Thyroid gland (tissue), 4 donors: ENCODE data around the gene PKN1.

Source experiments
- CTCF ChIP-seq, 6 experiments: fragments of 200-600 bp in 3 of 6; fragments of 450-650 bp in 3 of 6; sonication (generic) in 3 of 6; IDR thresholded peaks; one replicate each; pipeline ENCODE4 v1.5.1; 2016 to 2019; ENCODE audit warnings: antibody characterized with exemption in 6 of 6, mild to moderate bottlenecking in 2 of 6, inconsistent platforms in 1 of 6, moderate library complexity in 1 of 6
- POLR2A ChIP-seq, 2 donors: fragments of 450-650 bp; IDR thresholded peaks; one replicate each; pipeline ENCODE4 v1.6.1; 2017; ENCODE audit warnings: antibody characterized with exemption in 2 of 2, mild to moderate bottlenecking in 2 of 2, moderate library complexity in 1 of 2

GRCh38 chr19:14480700-14481079 is 47.6 kb downstream of the PKN1 start:
- TF ChIP-seq CTCF (IDR thresholded peaks at IDR 0.05) (no peak), POLR2A (IDR thresholded peaks at IDR 0.05) (no peak)
